GM23338 (cell line): ENCODE results near the gene FBRSL1. TPM values are rescaled to one million over a fixed set of nuclear protein-coding genes. Genes with fewer than 3 reads are reported as not detected.

ENCODE experiments used
- ATAC-seq: fragments of 200-7000 bp; cut with Tn5 transposase; 3 replicates; pipeline ENCODE4 v1.9.1; 2020
- DNase-seq: peaks from one replicate; pipeline ENCODE4 v3.0.0-alpha.2; 2015; ENCODE audit warnings: low spot score
- H2AFZ ChIP-seq: fragments of 200-600 bp; sonication (generic); 2 replicates; pipeline ENCODE4 v1.8.0; 2016; ENCODE audit warnings: antibody characterized with exemption, mild to moderate bottlenecking, moderate library complexity
- H3F3A ChIP-seq: fragments of 200-600 bp; sonication (generic); replicated peaks from 2 replicates; pipeline ENCODE4 v1.8.0; 2017; ENCODE audit warnings: antibody characterized with exemption, mixed run types, low read depth
- H3K27ac ChIP-seq: fragments of 200-600 bp; sonication (generic); 2 replicates; pipeline ENCODE4 v1.6.1; 2016; ENCODE audit warnings: low read depth
- H3K27me3 ChIP-seq: fragments of 200-600 bp; sonication (generic); 2 replicates; pipeline ENCODE4 v1.8.0; 2016; ENCODE audit warnings: mild to moderate bottlenecking, mixed run types, moderate library complexity; ENCODE audit not compliant: insufficient read depth
- H3K36me3 ChIP-seq: fragments of 200-600 bp; sonication (generic); 2 replicates; pipeline ENCODE4 v1.8.0; 2016; ENCODE audit warnings: mild to moderate bottlenecking; ENCODE audit not compliant: insufficient read depth
- H3K4me1 ChIP-seq: fragments of 200-600 bp; sonication (generic); 2 replicates; pipeline ENCODE4 v1.8.0; 2016; ENCODE audit warnings: mild to moderate bottlenecking, moderate library complexity; ENCODE audit not compliant: insufficient read depth
- H3K4me2 ChIP-seq: fragments of 200-600 bp; sonication (generic); 2 replicates; pipeline ENCODE4 v1.7.1; 2017; ENCODE audit warnings: mixed run types
- H3K4me3 ChIP-seq: fragments of 200-600 bp; sonication (generic); 2 replicates; pipeline ENCODE4 v1.6.1; 2016; ENCODE audit warnings: mixed run types
- H3K79me2 ChIP-seq: fragments of 200-600 bp; sonication (generic); replicated peaks from 2 replicates; pipeline ENCODE4 v1.8.0; 2017; ENCODE audit warnings: mild to moderate bottlenecking; ENCODE audit not compliant: insufficient read depth
- H3K9me2 ChIP-seq: fragments of 200-600 bp; sonication (generic); 2 replicates; pipeline ENCODE4 v1.8.0; 2017; ENCODE audit not compliant: insufficient read depth
- H4K20me1 ChIP-seq: fragments of 200-600 bp; sonication (generic); replicated peaks from 2 replicates; pipeline ENCODE4 v1.8.0; 2017; ENCODE audit warnings: mild to moderate bottlenecking; ENCODE audit not compliant: insufficient read depth
- H3K27ac Mint-ChIP-seq: 2 replicates; pipeline ENCODE4 v1.8.0; 2020; ENCODE audit warnings: inconsistent platforms, mild to moderate bottlenecking, moderate library complexity, mixed read lengths
- H3K27me3 Mint-ChIP-seq: 3 replicates; pipeline ENCODE4 v1.8.0; 2022; ENCODE audit warnings: low read depth, mild to moderate bottlenecking, moderate library complexity, mixed read lengths, inconsistent platforms; ENCODE audit not compliant: insufficient read depth, poor library complexity
- H3K36me3 Mint-ChIP-seq: 3 replicates; pipeline ENCODE4 v1.8.0; 2021; ENCODE audit warnings: low read depth, mild to moderate bottlenecking, inconsistent platforms, moderate library complexity, mixed read lengths
- H3K4me1 Mint-ChIP-seq: 3 replicates; pipeline ENCODE4 v1.8.0; 2020; ENCODE audit warnings: mild to moderate bottlenecking, inconsistent platforms, mixed read lengths
- H3K4me3 Mint-ChIP-seq: 3 replicates; pipeline ENCODE4 v1.8.0; 2021; ENCODE audit warnings: moderate library complexity, mild to moderate bottlenecking, inconsistent platforms, mixed read lengths
- H3K9me3 Mint-ChIP-seq: 3 replicates; pipeline ENCODE4 v1.8.0; 2020; ENCODE audit warnings: moderate library complexity, mild to moderate bottlenecking, inconsistent platforms, mixed read lengths
- CREB1 ChIP-seq: fragments of 250-450 bp; sonication (Bioruptor Pico); IDR thresholded peaks from 2 replicates; pipeline ENCODE4 v1.5.0; 2020; ENCODE audit warnings: low read depth, mild to moderate bottlenecking, moderate library complexity
- EZH2 ChIP-seq: fragments of 200-600 bp; sonication (generic); IDR thresholded peaks from one replicate; pipeline ENCODE4 v1.8.0; 2017; ENCODE audit warnings: antibody characterized with exemption, mild to moderate bottlenecking, low read depth; ENCODE audit not compliant: unreplicated experiment
- JUNB ChIP-seq: IDR thresholded peaks from one replicate; pipeline ENCODE4 v1.6.1; 2016; ENCODE audit warnings: antibody characterized with exemption; ENCODE audit not compliant: unreplicated experiment
- NANOG ChIP-seq: IDR thresholded peaks from 2 replicates; pipeline ENCODE4 v1.6.1; 2016; ENCODE audit warnings: antibody characterized with exemption, borderline replicate concordance
- POLR2AphosphoS5 ChIP-seq: IDR thresholded peaks from 2 replicates; pipeline ENCODE4 v1.6.1; 2016; ENCODE audit warnings: antibody characterized with exemption, low read depth
- REST ChIP-seq: IDR thresholded peaks from one replicate; pipeline ENCODE4 v1.6.1; 2018; ENCODE audit warnings: antibody characterized with exemption; ENCODE audit not compliant: unreplicated experiment
- ZNF114 ChIP-seq: fragments of 250-450 bp; sonication (Bioruptor Pico); IDR thresholded peaks from 2 replicates; pipeline ENCODE4 v1.5.0; 2020; ENCODE audit warnings: mild to moderate bottlenecking, moderate library complexity
- ZNF331 ChIP-seq: fragments of 250-450 bp; sonication (Bioruptor Pico); IDR thresholded peaks from 2 replicates; pipeline ENCODE4 v1.5.0; 2020; ENCODE audit warnings: low read depth, mild to moderate bottlenecking, moderate library complexity
- ZNF462 ChIP-seq: fragments of 250-450 bp; sonication (Bioruptor Pico); IDR thresholded peaks from 2 replicates; pipeline ENCODE4 v1.5.0; 2020; ENCODE audit warnings: mild to moderate bottlenecking, moderate library complexity
- polyA plus RNA-seq: library from polyadenylated mRNA; unstranded; fragments of >200 nt; fragmentation: Nextera tagmentation; extraction: Ambion mirVana; gene quantifications from 2 replicates; pipeline ENCODE4 v1.2.1, GENCODE V29; 2016
- total RNA-seq: library from RNA; depleted of rRNA; stranded (reverse); fragments of >200 nt; shearing (Covaris generic); gene quantifications from 2 replicates; pipeline ENCODE4 v1.2.3, GENCODE V29; 2014

FBRSL1 gene
- total and polyA plus RNA-seq, 2 experiments from 2014 or later: 37.8 to 89.8 TPM

- TF ChIP-seq ZNF462: no peak
- no peak for TF ChIP-seq NANOG
- no peak for TF ChIP-seq JUNB
- TF ChIP-seq ZNF114 (CRISPR knock-in tag): no peak
- TF ChIP-seq EZH2: no peak
- no peak for TF ChIP-seq ZNF331 (CRISPR knock-in tag)
- TF ChIP-seq CREB1: no peak
These were observed 6.8 kb downstream of the FBRSL1 start (continued) for GRCh38 chr12:132496710-132497109.

GRCh38 chr12:132497514-132498405 lies 7.8 kb downstream of the FBRSL1 start:
- H3K36me3 Mint-ChIP-seq: no peaks in the 10 kb centered on the region; the same call in 2 of the 3 replicates
- H3K4me3 ChIP-seq: no peak overlapping the region
- no peak overlapping the region for H3K4me3 Mint-ChIP-seq
- H3F3A ChIP-seq: no peaks in the 10 kb centered on the region
- no peak overlapping the region for H3K4me2 ChIP-seq
- no peaks in the 10 kb centered on the region for H3K36me3 ChIP-seq
- H3K27me3 Mint-ChIP-seq: peaks cover 4% of the 10 kb centered on the region
- H3K27ac Mint-ChIP-seq: no peak overlapping the region
- no peaks in the 10 kb centered on the region for H3K27me3 ChIP-seq
- no peaks in the 10 kb centered on the region for H3K9me2 ChIP-seq
- no peak overlapping the region for H3K27ac ChIP-seq
- peaks cover 9% of the 10 kb centered on the region for H3K4me1 Mint-ChIP-seq
- peaks cover 32% of the 10 kb centered on the region for H4K20me1 ChIP-seq
- DNase-seq (no peak), ATAC-seq (no peak)
- no peaks in the 10 kb centered on the region for H3K9me3 Mint-ChIP-seq
- H3K4me1 ChIP-seq: peaks cover 7% of the 10 kb centered on the region
- H2AFZ ChIP-seq: no peak overlapping the region
- H3K79me2 ChIP-seq: peaks cover 90% of the 10 kb centered on the region
- TF ChIP-seq POLR2AphosphoS5 (no peak), REST (no peak), NANOG (no peak), ZNF331 (CRISPR knock-in tag) (no peak)
